Lung microvascular endothelial cell (primary cell): ENCODE data around the gene CDKN2D. TPM values are rescaled to one million over a fixed set of nuclear protein-coding genes. Genes with fewer than 3 reads are reported as not detected.

Source experiments
- DNase-seq, 2 donors: peaks; one replicate each; pipeline versions ENCODE4 v3.0.0 to v3.0.0-alpha.2; 2010; ENCODE audit warnings: low read depth in 2 of 2
- total RNA-seq: library from RNA; depleted of rRNA; stranded (reverse); fragments of >200 nt; gene quantifications from 2 replicates; pipeline ENCODE4 v1.2.1, GENCODE V29; 2014

Gene CDKN2D
- total RNA-seq = 4.1 and 6.5 TPM in 2 replicates

DNA sequence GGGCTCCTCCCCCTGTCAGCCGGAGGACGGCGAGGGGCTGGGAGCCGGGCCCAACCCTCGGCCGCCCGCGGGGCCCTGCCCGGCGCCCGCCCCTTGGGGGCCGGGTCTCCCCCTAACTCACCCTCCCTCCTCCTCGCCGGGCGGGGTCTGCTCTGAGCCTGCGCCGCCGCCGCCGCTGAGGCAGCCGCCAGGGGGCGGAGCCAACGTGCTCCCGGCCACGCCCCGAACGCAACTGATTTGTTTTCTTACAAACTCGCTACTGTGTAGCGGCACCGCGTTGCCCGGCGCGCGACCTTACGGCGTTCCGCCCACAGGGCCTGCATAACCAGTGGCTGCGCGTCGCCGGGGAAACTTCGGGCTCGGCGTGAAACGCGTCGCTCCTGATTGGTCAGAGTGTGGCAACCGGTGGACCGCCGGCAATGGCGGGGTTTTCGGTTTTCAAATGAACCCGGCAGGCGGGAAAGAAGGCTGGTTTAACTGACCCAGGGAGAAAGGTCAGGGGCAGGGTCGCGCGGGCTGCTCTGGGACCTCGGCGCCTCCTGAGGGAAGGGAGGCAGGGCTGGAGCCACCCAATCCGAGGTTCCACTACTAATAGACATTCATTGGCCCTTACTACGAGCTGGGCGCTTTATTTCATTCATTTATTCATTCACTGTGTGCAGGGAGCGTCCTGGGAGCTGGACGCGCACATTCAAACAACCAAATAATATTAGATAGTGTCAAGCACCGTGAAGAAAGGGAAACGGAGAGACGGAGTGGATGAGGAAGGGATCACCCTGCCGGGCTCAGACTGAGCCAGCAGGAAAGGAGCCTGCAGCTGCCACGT is at the start of gene CDKN2D:
CDKN2D (minus strand) TSS at position 154 of the 826 bp plus-strand sequence. CDS start 326 bp downstream, outside the sequence.
- peak; percentile 100 for DNase-seq

DNA sequence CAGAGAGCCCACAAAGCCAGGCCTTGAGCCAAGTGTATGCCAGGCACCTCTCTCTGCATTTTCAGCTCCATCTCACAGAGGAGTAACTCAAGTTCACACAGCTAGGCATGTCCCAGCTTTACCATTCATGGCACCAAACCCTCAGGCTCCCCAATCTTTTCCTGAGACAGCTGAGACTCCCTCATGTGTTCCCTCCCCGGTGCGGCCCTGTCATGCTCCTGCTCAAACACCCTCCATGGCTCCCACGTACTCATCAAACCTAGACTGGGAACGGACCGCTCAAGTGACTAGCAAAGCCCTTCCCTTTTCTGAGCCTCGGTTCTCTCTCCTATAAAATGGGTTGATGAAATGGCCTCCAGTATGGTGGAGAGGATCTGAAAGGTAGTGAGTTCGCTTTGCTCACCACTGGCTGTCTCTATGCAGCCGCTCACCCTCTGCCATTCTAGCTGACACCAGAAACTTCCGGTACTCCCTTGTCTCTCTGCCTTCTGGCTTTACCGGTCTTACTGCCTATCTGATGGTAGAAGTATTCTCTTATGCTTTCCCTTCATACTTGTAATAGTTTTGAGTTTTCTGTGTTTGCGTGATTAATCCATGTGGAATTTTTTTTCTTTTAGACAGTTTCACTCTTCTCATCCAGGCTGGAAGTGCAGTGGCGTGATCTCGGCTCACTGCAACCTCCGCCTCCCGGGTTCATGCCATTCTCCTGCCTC is 48.8 kb upstream of the CDKN2D start:
- DNase-seq = no peak

DNA sequence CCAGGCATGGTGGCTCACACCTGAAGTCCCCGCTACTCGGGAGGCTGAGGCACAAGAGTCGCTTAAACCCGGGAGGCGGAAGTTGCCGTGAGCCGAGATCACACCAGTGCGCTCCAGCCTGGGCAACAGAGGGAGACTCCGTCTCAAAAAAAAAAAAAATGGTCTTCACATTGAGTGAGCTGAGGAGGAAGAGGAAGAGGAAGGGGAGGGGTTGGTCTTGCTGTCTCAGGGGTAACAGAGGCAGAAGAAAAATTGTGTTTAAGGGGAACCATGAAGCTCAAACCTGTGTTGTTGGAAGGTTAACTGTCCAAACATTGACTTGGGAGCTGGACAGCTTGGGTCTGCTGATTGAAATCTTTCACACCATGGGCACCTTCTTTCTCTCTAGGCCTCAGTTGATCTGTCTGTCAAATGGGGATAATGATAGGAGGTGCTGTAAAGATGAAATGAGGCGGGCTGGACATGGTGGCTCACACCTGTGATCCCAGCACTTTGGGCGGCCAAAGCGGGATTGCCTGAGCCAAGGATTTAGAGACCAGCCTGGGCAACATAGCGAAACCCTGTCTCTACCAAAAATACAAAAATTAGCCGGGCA is 46.7 kb upstream of the CDKN2D start:
- DNase-seq = no peak

DNA sequence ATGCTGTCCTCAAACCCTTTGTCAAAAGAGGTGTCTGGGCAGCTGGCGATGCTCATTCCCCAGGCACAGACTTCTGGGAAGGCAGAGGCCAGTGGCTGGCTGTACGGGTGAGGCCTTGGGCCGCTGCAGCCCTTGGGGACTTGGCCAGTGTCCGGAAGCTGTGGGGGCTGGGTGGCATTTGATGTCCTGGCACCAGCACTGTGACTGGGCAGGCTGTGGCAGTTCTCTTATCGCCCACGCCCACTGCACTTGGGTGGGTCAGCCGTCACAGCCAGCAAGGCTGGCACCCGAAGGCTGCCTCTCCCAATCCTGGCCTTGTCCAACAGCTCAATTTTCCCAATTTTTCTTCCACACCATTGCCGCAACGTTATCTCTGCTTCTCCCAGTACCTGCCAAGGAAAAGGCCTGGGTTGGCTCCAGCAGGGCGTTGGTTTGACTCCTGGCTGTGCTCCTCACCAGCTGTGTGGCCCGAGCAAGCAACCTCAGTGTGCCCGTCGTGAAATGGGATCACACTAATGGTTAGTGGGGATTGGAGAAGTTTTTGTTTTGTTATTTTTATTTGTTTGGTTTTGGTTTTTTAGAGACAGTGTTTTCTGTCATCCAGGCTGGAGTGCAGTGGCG is 43.8 kb upstream of the CDKN2D start:
- DNase-seq = peak in 1 of 2 donors; percentile 31

DNA sequence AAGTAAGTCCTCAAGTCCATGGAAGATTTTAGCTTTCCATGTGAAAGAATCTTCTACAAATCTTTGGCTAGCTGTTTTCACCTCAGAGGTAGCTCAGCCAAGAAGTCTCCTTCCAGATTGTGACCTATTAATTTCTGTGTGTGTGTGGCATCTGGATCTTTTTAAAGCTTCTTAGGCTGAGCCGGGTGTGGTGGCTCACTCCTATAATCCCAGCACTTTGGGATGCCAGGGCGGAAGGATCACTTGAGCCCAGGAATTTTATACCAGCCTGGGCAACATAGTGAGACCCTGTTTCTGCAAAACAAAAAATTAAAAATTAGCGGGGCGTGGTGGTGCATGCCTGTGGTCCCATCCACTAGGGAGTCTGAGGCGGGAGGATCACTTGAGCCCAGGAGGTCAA is 43.1 kb upstream of the CDKN2D start:
- no peak for DNase-seq

DNA sequence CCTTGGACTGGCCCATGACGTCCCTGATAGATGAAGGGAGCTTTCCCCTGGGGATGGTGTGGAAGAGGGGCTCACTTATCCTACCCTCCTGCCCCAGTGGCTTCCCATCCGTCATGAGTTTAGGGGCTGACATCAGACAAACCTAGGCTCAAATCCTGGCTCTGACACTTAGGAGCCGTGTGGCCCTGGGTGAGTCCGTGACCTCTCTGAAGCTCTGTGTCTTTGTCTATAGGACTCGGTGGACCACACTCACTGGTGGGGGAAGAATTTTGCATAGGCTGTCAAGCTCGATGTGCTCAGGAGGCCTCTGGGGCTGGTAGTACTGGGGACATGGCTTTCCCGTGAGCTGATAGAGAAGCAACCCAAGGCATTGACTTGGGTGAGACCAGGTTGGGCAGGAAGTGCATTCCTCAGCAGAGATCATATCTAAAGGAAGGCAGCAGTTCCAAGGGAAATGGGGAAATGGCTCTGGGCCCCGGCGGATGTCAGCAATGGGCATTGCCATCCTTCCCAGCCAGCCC is 35.7 kb upstream of the CDKN2D start:
- DNase-seq = peak; percentile 52 to 57

DNA sequence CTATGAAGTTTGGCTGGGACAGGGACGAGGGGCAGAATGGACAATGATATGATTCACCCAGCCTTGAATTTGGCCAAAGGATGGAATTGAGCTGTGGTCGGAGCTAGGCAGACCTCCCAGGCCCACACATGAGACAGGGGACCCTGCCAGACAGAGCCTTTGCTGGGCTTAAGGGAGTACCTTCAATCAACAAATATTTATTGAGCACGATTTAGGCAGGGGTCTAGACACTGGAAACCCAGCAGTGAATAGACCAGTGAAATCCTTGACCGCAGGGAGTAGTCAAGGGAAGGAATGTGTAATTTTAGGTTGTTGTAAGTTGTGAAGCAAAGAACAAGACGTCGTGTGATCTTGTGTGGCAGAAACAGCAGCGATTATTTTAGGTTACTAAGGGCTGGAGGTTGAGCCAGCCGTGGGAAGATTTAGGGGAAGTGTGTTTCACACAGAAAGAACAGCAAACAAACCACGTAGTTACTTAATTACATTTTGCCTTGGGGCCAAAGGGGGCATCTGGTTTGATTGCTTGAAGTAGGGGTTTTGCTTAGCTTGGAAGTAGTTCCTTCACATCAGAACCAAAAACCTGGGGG is 35.2 kb upstream of the CDKN2D start:
- DNase-seq = peak; percentile 51 to 77

DNA sequence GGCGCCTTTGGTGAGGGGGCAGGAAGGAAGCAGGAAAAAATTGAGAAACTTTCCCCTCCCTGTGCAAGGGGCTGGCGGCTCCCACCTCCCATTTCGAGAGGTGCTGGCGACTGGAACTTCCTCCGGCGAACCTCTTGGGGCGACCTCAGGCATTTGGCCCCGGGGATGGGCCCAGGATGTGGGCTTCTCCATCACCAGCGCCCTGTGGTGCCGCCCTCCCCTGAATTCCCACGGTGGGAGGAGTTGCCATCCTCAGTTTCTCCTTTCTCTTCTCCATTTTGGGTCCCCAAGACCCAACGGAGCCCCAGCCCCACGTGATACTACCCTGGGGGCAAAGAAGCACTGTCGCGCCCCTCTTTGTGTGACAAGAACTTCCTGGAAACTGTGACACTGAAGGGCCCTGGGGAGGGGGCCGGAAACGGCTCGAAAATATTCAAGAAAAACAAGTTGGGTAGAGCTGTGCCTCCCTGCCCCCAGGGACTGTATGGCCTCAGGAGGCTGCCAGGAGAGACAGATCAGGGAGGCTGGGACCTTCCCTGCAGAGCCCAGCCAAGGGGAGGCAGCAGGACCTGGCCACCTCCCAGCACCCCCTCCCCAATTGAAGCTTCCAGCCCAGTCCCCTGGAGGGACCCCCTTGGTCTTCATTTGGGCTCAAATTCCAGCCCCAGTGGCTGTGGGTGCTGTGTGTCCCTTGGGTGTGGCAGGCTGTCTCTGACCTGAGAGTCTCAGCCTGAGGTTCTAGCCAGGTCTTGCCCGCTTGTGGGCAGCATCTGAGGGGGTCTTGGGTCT is 34.5 kb upstream of the CDKN2D start:
- peak; percentile 31 to 84 for DNase-seq

DNA sequence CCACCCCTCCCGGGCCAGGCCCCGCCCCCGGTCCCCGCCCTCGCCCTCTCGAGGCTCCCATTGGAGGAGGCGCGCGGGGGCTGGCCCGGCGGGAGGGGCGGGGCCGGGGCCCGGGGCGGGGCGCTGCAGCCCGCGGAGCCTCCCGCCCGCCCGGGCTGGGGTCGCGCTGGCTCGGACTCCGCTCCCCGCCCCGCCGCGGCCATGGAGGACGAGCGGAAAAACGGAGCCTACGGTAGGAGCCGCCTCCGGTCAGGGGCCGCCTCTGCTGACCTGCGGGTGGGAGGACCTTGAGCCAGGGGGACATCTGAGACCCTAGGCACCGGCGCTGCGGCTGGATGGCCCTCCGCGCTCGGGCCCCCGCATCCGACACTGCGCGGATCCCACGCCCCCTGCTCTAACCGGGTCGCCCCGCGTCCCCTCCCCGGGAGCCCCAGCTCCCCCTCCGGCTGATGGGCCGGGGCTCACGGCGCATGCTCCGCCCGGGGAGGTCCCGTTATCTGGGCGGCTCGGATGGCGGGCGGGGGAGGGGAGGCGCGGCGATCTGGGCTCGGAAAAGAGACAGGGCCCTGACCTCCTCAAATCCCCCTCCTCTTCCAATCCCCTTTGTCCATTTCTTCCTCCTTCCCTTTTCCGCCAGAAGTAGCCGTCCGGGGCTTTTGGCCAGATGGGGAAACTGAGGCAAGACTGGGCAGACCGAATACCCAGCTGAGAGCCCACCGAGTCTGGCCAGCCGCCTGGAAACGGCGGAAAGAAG is 33.7 kb upstream of the CDKN2D start:
- peak; percentile 72 to 86 for DNase-seq

DNA sequence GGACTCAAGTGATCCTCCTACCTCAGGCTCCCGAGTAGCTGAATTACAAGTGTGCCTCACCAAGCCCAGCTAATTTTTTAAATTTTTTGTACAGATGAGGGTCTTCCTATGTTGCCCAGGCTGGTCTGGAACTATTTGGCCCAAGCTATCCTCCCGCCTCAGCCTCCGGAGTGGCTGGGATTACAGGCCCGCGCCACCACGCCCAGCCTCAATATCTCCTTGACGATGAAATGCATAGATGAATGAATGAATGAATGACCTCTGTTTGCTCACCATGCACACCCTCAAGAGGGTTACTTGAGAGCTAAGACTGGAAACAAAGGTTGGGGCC is 33.2 kb upstream of the CDKN2D start:
- DNase-seq = no peak

DNA sequence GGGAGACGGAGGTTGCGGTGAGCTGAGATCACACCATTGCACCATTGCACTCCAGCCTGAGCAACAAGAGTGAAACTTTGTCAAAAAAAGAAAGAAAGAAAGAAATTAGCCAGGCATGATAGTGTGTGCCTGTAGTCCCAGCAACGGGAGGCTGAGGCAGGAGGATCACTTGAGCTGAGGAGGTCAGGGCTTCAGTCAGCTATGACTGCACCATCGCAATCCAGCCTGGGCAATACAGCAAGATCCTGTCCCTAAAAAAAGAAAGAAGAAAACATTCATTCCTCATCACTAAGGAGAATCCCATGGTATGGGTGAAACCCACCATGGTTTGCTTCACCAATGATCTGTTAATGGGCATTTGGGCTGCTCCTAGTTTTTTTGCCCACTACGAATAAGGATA is 31.4 kb upstream of the CDKN2D start:
- no peak for DNase-seq

DNA sequence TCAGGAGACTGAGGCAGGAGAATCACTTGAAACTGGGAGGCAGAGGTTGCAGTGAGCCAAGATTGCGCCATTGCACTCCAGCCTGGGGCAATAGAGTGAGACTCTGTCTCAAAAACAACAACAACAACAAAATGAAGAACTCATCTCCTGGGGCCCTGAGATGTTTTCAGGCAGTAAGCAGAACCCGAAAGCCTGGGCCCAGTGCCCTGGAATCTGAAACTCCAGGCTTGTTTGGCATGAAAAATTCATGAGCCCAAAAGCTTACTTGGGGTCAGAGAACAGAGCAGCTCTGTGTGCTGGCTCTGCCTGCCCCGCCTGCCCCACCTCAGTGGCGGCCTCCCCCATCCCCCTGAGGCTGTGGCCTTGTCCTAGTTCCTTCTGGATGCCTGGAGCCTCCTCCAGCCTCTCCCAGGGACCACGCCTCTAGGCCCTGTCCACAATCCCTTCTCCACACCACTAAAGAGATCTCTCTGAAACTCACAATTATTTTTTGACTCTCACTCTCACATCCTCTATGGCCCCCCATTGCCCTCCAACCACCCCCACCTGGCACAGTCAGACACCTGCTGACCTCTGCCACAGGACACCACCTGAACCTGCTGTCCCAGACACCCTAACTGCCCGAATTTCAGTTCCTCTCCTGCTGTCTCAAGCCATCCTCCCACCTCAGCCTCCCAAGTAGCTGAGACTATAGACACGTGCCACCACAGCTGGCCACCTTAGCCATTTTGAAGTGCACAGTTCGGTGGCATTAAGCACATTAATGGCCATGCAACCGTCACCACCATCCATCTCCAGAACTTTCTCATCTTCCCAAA is 25.2 kb upstream of the CDKN2D start:
- DNase-seq = no peak

DNA sequence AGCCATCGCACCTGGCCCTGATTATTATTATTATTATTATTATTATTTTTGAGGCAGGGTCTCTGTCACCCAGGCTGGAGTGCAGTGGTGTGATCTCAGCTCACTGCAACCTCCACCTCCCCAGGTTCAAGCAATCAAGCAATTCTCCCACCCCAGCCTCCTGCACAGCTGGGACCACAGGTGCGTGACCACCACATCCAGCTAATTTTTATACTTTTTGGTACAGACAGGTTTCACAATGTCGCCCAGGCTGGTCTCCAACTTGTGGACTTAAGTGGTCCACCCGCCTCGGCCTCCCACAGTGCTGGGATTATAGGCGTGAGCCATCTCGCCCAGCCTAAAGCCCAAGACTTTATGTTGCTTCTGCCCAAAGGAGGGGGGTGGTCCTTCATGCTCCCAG is 24.4 kb upstream of the CDKN2D start:
- DNase-seq = no peak

DNA sequence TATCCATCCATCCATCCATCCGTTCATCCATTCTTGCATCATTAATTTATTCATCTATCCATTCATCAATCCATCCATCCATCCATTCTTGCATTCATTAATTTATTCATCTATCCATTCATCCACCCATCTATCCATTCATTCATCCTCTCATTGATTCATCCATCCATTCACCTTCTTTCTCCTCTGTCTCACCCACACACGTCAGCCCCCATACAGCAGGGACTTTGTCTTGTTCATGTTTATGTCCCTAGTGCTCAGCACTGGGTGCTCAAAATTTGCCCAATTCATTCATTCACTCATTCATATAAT is 19.0 kb upstream of the CDKN2D start:
- no peak for DNase-seq

DNA sequence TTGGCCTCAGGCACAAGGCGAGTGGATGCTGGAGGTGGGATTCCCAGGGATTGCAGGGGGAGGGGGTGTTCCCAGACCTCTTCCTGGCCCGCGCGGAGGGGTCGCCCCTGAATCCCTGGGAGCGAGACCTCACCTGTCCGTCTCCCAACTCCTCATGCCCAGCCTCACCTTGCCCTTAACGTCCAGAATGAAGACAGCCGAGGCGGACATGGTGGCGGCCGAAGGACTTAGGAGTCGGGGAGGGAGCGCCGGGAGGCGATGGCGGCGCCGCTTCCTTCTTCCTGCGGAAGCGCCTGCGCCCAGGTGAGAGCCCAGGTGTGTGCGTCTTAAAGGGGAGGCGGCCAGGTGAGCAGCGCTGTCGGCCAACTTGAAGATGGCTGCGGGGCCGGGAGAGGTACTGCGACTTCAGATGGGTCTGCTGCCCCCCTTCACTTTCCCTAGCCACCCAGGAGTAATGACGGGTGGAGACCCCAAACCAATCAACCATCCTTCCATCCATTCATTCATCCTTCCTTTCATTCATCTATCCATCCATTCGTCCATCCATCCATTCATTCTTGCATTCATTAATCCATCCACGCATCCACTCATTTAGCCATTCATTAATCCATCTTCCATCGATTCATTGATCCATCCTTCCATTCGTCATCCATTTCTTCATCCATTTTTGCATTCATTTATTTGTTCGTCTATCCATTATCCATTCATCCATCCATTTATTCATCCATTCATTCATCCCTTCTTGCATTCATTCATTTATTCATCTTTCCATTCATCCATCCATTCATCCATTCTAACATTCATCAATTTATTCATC is 18.5 kb upstream of the CDKN2D start, which contains the start of gene AP1M2:
AP1M2 (minus strand) TSS at position 291 of the 817 bp plus-strand sequence; CDS start at position 210, 81 bp downstream.
- no peak for DNase-seq

DNA sequence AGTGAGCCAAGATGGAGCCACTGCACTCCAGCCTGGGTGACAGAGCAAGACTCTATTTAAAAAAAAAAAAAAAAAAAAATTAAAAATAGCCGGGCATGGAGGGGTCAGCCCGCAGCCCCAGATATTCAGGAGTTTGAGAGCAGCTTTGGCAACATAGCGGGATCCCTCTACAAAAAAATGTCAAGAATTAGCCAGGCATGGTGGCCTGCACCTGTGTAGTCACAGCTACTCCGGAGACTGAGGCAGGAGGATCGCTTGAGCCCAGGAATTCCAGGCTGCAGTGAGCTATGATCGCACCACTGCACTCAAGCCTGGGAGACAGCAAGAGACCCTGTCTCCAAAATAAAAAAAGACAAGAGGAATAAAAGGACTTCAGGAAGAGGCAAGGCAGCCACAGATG is 17.6 kb upstream of the CDKN2D start:
- DNase-seq = no peak

DNA sequence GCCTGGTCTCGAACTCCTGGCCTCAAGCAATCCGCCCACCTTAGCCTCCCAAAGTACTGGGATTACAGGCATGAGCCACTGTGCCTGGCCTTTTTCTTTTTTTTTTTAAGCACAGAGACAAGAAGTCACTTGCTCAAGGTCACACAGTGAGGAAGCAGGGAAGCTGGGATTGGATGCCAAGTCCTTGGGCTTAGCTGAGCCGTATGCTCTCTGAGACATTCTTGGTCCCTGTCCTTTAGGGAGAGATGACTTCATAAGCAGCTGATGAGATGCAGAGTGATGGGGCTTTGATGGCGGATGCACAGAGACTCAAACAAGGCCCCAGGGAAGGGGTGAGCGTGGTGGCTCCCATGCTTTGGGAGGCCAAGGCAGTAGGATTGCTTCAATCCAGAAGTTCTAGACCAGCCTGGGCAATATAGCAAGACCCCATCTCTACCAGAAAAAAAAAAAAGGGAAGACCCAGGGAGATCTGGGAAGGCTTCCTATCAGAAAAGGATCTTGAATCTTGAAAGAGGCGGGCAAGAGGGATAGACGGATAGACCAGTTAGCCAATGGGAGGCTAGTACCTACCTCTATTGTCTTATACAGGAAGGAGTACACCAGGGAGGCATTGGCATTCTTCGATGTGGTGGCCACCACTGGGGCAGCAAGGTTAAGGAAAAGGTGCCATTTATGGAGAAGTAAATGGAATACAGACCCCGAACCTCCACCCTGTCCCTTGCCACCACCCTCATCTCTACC is 14.4 kb upstream of the CDKN2D start:
- DNase-seq = peak in 1 of 2 donors; percentile 28

DNA sequence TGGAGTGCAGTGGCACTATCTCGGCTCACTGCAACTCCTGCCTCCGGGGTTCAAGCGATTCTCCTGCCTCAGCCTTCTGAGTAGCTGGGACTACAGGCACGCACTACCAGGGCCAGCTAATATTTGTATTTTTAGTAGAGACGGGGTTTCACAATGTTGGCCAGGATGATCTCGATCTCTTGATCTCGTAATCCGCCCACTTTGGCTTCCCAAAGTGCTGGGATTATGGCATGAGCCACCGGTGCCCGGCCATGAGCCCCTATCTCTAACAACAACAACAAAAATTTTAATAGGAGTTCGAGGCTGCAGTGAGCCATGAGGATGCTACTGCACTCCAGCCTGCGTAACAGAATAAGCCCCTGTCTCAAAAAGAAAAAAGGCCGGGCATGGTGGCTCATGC is 13.3 kb upstream of the CDKN2D start:
- no peak for DNase-seq
